ENCODE data around the gene FAM181A.

Gene FAM181A

DNA sequence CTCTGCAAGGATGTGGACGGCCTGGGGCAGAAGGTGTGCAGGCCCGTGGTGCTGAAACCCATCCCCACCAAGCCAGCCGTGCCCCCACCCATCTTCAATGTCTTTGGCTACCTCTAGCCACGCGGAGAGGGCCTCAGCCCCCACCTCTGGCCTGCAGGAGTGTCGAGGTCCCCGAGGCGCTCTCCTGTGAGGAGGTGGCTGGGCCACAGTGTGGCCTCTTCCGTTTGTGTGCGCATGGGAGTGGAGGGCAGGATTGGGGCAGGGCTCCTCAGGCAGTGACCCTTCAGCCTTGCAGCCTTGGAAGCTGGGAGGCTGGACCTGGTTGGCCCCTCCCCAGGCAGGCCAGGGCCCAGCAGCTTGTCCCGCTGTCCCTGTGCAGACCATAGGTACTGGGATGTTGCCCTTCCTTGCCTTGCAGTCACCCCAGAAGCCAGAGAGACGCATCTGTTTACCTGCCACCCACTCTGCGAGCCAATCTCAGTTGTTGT lies 1.9 kb downstream of the FAM181A start:
- no peak for DNase-seq (ENCODE audit: low read depth)

DNA sequence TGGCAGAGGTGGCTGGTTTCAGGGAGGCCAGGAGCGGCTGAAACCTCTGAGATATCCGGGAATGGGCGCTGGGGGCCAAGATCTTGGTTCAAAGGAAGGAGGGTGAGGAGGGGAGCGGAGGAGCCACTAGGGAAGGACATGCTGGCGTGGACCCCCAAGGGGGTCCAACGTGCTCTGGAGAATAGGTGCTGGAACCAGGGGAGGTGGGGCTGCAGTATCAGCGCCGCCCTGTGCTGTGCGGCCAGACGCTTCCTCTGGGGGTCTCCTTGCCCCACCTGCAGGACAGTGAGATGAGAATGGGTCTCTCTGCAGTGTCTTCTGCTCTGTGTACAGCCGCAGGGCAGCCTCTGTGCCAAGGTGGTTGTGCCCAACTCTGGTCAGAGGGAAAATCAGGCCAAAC lies 2.5 kb downstream of the FAM181A start:
- no peak for DNase-seq (ENCODE audit: low read depth)

DNA sequence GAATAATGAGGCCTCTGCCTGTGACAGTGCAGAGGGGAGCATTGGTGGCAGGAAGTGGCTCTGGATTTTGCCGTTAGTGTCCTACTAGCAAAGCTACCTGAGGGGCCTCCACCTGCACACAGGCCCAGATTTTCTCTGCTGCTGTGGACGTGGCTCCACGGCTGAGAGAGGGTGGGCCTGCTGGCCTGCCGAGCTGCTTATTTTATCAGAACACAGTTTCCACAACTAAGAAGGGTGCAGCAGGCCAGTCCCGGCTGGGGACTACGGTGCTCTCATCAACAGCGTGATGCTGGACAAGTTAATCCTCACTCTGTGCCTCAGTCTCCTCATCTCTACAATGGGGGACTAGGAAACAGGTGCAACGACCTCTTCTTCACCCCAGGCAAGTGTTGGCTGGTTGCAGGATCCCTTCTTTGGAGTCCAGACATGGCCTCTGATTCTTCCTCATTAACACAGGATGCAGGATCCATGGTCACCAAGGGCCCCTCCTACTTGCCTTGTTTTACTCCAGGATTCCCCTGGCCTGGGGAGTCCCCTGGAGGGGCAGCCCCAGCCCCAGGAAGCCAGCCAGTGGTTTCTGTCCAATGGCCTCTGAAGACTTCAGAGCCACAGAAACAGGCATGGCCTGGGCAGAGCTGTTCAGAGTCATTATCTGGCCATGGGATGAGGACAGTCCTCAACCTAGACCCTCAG lies 3.3 kb downstream of the FAM181A start:
- DNase-seq (ENCODE audit: low read depth): no peak

DNA sequence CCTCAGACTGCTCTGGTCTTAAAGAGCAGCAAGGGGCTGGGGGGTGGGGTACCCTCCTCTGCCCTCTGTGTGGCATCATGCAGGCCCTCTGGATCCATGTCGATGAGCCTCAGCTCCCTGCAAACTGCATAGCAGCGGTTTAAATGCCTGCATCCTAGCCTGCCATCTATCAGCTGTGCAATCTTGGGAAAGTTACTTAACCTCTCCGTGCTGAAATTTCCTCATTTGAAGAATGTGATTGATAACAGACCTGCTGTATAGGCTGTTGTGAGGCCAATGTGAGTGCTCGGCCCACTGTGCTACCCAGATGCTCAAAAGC lies 3.8 kb downstream of the FAM181A start:
- no peak for DNase-seq (ENCODE audit: low read depth)

DNA sequence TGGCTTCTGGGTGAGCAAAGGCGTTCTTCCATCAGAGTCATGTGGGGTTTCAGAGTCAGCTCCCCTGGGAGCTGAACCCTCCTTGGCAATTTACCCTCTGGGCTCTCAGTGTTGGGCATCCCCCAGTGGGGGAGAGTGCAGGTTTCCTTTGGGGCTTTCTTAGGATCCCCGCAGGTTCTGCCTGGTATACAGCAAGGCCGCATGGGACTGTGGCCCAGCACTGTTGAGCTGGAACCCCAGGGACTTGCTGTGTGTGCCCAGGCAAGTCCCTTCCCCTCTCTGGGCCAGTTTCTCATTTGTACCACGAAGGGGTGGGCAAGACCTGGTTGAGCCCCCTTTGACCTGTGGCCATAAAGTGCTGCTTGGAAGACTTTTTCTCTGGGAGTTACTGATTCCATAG lies 5.5 kb downstream of the FAM181A start:
- no peak for DNase-seq (ENCODE audit: low read depth)

DNA sequence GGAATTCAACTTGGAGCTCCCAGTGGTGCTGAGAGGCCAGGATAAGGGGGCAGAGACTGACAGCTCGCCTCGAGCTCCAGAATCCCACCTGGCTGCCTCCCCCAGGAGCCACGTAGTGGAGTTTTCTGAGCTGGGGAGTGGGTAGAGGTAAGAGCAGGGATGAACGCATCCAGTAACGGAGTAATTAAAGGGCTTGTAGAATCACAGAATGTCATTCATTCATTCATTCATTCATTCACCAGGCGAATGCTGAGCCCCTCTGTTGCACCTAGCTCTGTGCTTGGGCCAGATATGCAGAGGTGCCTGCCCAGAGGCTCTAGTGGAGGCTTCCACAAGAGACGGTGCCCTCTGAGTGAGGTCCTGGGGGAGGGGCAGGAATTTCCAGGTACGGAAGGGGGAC lies 8.1 kb downstream of the FAM181A start:
- DNase-seq (ENCODE audit: low read depth): no peak

DNA sequence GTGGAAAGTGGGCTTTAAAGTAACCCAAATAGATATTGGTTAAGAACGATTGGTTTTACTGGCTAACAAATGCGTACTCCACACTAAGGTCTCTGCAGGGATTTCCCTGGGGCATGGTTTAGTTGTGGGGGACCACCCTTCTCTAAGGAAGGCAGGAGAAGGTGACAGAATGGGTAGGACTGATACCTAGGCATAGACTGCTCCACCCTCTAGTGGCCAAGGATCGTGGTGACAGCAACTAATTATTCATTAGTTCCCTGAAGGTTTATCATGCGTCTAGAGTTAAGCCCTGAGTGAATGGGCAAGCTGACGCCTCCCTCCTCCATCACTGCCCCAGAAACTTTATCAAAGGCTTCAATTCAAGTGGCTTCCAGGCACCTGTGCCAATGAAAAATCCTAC lies 9.1 kb downstream of the FAM181A start:
- no peak for DNase-seq (ENCODE audit: low read depth)

DNA sequence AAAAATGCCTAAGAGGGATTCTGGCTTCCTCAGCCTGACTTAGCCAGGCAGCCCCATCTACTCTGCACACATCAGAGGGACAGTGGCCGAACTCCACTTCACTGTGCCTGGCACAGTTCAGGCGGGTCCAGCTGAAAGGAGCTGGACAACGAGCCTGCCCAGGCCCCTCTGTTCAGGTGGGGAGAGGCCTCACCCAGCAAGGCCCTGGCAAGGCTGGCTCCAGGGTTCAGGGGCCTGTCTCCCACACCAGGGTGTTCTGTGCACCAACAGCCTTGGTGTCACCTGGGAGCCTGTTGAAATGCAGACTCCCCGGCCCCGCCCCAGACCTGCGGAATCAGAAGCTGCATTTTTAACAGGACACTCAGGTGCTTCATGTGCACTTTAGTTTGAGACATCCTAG lies 9.8 kb downstream of the FAM181A start:
- DNase-seq (ENCODE audit: low read depth): no peak

DNA sequence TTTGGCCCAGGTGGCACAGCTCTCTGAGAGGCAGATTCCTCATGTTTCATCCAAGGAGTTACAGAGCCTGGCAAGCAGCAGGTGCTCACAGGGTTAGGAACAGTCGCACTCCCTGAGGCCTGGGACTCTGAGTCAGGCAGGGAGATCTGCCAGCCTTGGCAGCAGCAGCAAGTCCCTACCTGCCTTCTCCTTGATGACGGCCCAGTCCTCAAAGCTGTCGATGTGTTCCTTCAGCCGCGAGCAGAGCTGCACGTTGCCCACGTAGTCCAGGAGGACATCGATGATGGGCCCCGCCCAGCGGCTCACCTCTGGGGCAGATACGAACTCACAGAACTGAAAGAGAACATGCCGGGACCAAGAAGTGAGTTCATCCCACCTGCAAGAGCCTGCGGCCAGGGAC lies 10.4 kb downstream of the FAM181A start:
- no peak for DNase-seq (ENCODE audit: low read depth)

DNA sequence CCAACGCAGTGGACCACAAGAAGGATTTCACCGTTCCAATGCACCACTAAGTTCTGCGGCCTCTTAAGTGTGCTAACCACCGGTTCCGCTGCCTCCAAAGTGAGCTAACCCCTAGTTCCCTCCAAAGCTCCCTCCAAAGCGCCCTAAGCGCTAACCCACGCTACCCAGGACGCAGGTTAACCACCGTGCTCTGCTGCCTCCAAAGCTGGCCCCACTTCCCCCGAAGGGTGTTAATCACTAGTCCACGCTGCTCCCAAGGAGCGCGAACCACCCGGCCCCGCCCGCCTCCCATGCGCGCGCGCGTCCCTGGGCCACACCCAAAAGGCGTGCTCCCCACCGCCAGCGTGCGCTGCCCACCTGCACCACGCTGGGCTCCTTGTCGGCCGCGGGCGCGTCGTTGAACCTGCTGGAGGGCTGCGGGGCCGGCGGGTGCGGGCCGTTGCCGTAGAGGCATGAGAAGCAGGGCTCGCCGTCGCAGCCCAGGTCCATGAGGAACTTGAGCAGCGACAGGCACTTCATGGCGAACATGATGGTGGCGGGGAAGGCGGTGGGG lies 11.7 kb downstream of the FAM181A start:
- DNase-seq (ENCODE audit: low read depth): no peak

DNA sequence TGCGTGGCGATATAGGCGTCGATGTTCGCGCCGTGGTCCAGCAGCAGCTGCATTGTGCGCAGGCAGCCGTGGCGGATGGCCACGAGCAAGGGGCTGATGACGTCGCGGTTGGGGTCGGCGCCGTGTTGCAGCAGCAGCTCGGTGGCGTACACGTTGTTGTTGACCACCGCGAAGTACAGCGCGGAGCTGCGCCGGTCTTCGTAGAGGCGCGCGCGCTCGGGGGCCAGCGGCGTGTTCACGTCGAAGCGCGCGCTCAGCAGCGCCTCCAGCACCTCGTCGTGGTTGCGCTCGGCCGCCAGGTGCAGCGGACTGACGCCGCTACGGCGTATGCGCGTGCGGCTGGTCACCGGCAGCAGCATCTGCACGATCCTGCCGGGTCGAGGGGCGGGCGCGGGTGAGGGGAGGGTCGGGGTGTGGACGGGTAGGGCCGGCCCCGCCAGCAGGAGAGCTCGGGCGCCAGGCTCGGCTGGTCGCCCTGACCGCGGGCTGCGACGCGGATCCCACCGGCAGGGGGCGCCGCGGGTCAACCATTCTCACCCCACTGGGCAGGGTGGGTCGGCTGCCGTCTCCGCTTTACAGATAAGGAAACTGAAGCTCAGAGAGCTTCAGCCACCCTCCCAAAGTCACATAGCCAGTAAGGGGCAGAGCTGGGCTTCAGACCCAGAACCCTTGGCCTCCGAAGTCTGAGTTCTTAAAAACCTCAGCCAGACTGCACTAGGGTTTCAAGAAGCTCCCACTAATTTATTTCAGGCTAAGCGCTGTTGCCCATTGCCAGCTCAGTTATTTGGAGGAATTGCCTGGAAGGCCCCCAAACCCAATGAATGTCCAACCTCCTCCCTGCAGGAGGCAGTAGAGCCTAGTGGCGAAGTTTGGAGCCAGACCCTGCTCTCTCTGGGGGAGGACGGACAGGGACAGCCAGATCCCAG lies 12.4 kb downstream of the FAM181A start:
- DNase-seq (ENCODE audit: low read depth): peak; percentile 43

DNA sequence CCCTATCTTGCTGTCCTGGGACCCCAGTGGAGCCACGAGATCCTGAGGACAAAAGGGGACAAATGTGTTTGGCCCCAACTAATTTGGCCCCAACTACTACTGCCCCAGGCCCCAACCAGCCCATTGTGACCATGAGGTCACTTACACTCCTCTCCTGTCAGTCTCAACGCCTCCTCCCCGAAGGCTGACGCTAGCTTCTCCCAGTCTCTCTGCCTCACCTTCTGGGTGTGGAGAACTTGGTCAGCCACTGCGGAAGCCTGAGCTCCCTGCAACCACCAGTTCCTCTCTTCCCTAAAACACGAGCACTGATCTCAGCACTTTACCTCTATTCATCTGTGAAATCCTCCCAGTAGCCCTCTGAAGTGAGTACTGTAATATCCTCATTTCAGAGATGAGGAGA lies 13.3 kb downstream of the FAM181A start:
- no peak for DNase-seq (ENCODE audit: low read depth)

DNA sequence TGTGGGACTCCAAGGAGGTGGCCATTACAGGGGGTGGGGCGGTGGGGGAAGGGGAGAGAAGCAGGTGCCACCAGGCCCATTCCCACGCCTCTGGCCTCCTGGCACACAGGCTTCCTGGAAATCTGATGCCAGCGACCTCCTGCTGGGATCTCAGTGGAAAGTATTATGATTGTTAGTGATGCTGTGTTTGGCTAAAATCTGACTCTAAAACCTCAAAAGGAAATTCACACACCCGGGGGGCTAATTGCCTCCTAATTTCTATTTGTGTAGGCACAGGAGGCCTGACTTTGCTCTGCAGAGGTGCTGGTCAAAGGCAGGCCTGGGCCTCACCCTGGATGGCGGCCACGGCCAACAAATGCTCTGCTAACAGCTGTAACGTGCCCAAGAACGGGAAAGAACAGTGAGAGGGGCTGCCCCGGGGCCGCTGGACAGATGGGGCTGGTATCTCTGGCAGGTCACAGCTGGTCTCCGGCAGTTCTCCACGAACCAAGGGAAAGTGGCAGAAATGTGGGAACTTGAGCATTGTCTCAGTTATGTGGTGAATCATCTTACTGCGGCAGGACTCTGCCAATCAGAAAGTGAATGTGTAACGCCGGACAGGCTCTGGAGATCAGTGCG lies 14.3 kb downstream of the FAM181A start:
- peak; percentile 71 for DNase-seq (ENCODE audit: low read depth)

DNA sequence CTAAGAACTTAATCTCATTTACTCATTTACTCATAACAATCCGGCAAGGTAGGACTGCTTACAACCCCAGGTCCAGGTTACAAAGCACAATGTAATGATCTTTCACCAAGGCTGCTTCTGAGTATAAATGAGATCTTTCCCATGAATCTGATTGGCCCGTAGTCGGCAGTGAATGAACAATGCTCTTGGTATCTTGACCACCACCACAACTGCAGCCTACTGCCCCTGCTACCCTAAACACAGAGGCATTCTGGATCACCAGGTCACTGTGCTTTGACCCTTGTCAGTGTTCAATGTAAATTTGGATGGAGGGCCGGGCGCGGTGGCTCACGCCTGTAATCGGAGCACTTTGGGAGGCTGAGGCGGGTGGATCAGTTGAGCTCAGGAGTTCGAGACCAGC lies 15.9 kb downstream of the FAM181A start:
- DNase-seq (ENCODE audit: low read depth): peak; percentile 84

DNA sequence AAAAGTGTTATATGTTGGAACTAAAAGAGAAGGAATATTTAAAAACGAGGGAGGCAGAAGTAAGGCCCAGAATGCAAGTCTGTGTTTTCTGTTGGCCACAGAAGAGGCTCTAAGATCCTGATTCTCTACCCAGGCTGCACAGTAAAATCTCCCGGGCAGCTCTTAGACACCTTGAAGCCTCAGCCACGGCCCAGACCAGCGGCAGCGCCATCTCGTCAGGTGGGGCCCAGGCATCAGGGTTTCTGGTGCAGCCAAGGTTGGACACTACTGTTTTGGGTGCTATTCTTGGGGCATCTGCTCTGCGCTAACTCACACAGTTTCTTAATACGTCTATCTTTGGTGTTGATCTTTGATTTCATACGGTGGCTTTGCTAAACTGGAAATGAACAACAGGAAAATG lies 16.8 kb downstream of the FAM181A start:
- DNase-seq (ENCODE audit: low read depth): no peak

DNA sequence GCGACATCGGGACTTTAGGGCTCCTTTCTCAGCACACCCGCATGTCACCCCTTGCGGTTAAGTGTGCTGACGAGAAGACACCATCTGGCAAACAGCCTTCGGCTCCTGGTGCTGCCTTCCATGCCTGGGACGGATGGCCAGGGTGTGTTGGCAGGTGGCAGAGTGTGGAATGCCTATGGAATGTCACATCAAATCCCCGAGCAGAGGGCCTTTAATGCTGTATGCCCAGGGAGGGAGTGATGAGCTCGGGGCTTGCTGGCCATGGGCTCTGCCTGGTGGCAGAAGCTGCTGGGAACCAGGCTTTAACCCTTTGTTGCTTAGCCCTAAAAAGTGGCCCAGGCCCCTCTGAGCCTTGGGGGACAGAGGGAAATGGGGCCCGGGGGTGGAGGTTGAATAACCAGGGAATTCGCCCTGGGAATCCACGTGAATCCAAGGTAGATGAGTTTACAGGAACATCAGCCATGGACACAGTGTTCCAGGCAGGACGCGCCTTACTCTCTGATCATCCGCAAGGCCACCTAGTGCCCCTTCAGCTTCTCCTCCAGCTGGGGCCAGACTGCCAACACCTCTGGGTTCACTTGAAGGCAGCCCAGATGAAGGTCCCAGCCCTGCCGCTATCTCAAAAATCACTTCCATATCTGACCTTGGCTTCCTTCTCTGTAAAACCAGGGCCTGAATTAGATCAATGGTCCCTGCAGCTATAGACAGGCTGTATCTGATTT lies 17.4 kb downstream of the FAM181A start:
- DNase-seq (ENCODE audit: low read depth): no peak

DNA sequence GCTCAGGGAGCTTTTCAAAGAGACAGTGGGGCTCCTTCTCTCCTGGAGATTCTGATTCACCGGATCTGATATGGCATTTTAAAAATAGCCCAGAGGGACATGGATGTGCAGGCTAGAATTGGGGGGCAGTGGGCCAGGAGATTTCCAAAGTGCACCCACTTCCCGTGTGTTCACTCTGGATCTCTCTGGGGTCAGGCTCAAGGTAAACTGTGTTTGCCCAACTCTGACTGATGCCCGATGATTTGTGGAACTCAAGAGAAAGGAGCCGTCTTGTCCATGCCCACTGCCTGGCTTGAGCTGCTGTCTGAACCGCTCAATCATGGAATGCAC lies 17.9 kb downstream of the FAM181A start:
- DNase-seq (ENCODE audit: low read depth): no peak

DNA sequence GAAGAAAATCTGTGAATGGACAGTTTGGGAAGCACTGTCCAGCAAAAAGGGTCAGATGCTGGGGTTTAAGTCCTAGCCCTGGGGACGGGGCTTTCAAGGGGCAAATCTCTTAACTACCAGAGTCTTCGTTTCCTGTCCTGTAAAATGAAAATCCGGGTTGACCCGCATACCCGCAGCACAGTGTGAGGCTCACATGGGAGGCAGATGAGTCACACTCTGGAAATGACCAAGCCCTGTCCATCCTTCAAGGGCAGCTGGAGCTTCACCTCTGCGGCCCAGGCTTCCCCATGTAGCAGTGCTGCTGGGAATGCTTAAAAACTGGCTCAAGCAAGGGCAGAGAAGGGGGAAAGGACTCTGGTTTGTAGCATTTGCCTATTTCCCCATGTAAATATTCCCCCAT lies 19.0 kb downstream of the FAM181A start:
- peak; percentile 41 for DNase-seq (ENCODE audit: low read depth)

DNA sequence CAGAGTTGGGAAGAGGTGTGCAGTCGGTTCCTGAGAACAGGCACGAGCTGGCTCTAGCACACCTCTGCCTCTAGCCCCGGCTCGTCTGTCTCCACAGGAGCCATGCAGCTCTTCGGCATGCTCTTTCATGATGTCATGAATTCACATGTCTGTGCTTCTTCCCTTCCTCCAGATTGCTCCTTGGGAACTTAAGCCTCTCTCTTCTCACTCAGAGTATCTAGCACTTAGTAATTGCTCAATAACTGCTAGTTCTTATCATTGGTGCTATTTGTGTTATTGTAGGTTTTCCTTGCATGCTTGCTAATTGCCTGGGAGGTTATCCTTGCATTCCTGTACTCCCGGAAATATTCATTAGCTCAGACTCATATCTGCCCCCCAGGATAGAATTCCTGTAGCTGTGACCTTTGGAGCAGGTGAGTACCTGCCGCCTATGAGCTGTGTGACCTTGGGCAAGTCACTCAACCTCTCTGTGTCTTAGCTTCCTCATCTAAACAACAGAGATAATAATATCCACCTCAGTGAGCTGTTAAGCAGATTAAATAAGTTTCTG lies 19.5 kb downstream of the FAM181A start:
- peak; percentile 74 for DNase-seq (ENCODE audit: low read depth)

DNA sequence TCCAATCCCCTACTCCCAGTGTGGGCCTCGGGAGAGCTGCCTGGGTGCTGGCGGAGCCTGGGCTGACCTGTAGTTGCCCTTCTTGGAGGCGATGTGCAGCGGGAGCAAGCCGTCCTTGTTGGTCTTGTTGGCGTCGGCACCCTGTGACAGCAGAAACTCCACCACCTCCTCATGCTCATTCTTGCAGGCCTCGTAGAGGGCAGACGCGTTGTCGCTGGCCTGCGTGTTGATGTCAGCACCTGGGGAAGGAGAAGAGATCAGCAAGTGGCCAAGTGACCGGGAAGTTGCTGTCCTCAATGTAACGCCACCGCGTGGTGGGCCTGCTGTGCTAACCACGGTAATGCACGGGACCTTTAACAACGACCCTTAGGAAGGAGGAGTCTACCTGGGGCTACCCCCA lies 20.1 kb downstream of the FAM181A start:
- no peak for DNase-seq (ENCODE audit: low read depth)

DNA sequence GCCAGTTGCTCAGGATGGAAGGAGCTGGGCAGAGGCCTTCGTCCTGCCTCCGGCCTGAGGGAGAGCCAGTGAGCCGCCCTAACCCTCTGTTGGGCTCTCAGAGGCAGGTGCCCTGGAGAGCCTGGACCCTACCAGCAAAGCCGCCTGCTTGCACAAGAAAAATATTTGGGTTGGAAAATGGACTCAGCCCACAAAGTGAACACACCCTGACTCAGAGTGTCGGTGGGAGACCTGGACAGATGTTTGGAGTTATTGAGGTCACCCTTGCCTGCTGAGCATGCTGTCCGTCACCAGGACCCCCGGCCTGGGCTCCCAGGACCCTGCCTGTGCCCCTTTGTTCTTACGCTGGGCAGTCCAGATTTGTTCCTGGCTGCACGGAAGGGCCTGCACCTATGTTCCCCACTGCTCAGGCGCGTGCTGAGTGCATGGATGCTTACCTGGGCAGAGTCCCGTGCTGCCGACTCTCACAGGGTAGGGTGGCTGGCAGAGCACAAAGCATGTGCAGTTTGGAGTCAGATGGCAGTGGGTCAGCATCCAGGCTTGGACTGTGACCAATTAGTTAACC lies 22.4 kb downstream of the FAM181A start:
- DNase-seq (ENCODE audit: low read depth): no peak
